Gastrocnemius medialis (tissue), 4 donors: ENCODE measurements around the gene BSPRY.

Experiments used
- CTCF ChIP-seq, 5 experiments: fragments of 450-650 bp in 3 of 5; fragments of 200-600 bp in 2 of 5; sonication (generic) in 2 of 5; IDR thresholded peaks in 4 of 5; conservative IDR thresholded peaks in 1 of 5; 1 replicate in 4 of 5; 2 replicates in 1 of 5; pipeline ENCODE4 v1.5.1; 2016 to 2019; ENCODE audit warnings: antibody characterized with exemption in 5 of 5, mild to moderate bottlenecking in 3 of 5, moderate library complexity in 3 of 5
- POLR2A ChIP-seq, 2 donors: fragments of 450-650 bp; IDR thresholded peaks; one replicate each; pipeline ENCODE4 v1.6.1; 2017; ENCODE audit warnings: antibody characterized with exemption in 2 of 2, mild to moderate bottlenecking in 2 of 2, moderate library complexity in 2 of 2

- no peak for TF ChIP-seq CTCF (IDR thresholded peaks at IDR 0.05 in 4 of 5, conservative IDR thresholded peaks at IDR 0.05 in 1 of 5)
- TF ChIP-seq POLR2A (IDR thresholded peaks at IDR 0.05): no peak
Measured at GRCh38 chr9:113368982-113369854, 19.9 kb downstream of the BSPRY start.
